GM21619 (cell line): ENCODE results near the gene LIFR.
"Not testable (repeated sequence)": the region's sequence is repeated elsewhere in the genome, so short reads cannot be mapped to it uniquely, and the experiment has no call there.

ENCODE experiments used
- ATAC-seq: cut with Tn5 transposase; IDR thresholded peaks from one replicate; pipeline ENCODE4 v1.9.1; 2021; ENCODE audit not compliant: unreplicated experiment

The LIFR gene, protein sequence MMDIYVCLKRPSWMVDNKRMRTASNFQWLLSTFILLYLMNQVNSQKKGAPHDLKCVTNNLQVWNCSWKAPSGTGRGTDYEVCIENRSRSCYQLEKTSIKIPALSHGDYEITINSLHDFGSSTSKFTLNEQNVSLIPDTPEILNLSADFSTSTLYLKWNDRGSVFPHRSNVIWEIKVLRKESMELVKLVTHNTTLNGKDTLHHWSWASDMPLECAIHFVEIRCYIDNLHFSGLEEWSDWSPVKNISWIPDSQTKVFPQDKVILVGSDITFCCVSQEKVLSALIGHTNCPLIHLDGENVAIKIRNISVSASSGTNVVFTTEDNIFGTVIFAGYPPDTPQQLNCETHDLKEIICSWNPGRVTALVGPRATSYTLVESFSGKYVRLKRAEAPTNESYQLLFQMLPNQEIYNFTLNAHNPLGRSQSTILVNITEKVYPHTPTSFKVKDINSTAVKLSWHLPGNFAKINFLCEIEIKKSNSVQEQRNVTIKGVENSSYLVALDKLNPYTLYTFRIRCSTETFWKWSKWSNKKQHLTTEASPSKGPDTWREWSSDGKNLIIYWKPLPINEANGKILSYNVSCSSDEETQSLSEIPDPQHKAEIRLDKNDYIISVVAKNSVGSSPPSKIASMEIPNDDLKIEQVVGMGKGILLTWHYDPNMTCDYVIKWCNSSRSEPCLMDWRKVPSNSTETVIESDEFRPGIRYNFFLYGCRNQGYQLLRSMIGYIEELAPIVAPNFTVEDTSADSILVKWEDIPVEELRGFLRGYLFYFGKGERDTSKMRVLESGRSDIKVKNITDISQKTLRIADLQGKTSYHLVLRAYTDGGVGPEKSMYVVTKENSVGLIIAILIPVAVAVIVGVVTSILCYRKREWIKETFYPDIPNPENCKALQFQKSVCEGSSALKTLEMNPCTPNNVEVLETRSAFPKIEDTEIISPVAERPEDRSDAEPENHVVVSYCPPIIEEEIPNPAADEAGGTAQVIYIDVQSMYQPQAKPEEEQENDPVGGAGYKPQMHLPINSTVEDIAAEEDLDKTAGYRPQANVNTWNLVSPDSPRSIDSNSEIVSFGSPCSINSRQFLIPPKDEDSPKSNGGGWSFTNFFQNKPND

DNA sequence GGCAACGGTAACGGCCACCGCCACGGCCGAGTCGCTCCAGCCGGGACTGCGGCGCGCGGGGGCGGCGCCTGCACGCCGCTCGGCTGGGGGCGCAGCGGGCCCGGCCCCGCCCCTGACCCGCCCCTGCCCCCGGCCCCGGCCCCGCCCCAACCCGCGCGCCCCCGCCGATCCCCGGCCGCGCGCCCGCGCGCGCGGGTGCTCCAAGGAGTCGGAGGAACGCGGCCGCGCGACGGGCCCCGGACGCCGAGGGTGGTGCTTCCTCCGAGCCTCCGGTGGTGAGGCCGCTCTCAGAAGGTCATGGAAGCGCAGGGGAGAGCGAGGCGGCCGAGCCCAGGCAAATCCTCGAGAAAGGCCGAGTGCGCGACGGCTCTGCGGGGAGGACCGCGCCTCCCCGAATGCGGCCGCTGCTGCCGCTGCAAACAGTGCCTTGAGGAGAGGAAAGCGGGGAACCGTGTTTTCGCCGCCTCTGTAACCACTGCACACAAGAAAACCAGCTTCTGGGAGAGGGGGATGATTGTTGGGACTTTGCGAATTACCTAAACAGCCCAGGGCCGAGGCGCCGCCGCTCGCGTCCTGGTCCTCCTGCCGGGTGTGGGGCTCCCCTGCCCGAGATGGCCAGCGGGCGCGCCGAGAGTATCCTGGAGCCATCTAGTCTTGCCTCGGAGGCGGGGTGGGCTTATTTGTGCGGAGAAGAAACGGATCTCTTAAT, at the start of gene LIFR:
TSS of gene LIFR (minus strand) at position 48 of the 709 bp plus-strand sequence. CDS start 25,999 bp downstream, outside the sequence.
- ATAC-seq, result peak; percentile 56

DNA sequence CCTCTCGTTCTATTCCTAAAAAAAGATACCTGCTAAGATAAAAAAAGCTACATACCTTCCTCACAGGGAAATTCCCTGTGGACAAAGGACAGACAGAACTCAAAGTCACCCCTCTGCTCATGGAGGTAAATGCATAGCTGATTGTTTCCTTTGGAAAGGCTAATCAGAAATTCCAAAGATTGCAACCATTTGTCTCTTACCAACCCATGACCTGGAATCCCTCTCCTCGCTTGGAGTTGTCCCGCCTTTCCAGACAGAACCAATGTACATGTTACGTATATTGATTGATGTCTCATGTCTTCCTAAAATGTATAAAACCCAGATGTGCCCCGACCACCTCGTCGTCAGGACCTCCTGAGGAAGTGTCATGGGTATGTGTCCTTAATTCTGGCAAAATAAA, 49.2 kb upstream of the LIFR start:
- no peak for ATAC-seq

DNA sequence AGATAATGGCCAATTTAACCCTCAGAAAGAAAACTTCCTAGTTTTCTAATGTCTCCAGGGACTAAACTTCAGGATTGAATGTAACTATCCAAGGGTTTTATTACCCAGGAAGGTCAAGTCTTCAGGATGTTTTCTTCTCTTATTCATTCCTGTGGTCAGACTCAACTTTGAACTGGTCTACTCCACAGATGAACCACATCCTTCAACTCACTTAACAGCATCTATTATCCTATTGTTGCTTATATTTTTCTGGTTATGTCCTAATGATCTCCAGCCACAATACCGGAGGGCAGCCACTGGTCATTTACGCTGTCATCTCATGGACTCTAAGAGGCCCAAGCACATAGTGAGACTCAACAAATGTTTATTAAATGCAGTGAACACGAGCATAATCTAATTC, 47.2 kb upstream of the LIFR start:
- ATAC-seq, result no peak

DNA sequence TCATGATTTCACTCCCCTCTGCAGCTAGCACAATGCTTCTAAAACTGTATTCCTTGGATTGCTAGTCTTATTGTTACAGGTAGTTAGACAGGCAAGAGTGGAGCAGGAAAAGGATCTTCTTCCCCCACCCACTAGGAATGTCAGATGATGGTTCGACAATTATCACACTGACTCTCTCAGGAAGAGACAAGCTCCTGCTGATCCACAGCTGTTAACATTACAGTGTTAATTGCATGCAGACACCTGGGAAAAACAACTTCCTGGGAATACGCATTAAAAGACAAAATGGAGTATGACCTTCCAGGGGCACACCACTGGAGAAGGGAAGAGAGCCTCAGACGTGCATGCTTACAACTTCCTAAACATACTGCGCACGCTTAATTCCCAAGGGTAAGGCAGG, 46.2 kb upstream of the LIFR start:
- ATAC-seq, result no peak

DNA sequence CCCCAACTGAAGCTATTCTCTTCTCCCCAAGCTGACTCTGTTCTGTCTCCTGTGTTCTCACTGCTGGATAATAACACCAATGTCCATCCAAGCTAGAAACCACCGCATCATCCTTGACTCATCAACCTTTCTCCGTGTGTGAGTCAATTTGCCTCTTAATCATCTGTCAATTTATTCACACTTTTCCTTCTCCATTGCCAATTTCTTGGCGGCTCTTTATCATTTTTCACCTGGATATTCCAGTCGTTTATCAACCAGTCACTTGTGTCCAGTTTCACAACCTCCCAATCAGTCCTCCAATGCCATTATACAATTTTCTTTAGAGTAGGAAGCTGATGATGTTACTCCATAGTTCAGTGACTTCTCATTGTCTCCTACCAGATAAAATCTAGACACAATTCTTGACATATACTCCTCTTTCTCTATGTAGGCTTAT, 45.4 kb upstream of the LIFR start:
- ATAC-seq, result no peak

DNA sequence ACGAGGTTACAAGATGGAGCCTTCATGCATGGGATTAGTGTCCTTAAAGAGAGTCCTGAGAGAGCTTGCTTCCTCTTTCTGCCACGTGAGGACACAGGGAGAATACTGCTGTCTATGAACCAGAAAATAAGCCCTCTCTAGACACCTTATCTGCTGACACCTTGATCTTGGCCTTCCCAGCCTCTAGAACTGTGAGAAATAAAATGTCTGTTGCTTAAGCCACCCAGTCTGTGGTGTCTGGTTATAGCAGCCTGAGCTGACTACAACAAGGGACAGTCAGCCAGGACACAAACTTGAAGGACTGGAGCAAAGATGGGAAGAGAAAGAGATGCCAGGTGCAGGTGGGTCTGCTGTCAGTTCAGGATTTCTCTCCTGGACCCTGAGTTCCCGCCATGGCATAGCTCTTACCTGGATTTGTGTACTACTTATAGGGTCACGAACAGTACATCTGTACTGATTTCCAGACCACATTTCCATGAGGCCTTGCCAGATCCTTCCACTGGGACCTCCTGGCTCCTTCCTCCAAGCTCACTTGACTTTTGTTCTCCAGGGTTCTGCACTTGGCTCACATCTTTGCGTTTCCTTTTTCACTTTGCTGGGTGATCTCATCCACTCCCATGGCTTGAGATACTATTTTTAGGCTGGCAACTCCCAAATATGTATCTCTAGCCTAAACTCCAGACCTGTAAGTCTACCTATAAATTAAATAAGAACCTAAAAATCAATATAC, 44.9 kb upstream of the LIFR start:
- no peak for ATAC-seq

DNA sequence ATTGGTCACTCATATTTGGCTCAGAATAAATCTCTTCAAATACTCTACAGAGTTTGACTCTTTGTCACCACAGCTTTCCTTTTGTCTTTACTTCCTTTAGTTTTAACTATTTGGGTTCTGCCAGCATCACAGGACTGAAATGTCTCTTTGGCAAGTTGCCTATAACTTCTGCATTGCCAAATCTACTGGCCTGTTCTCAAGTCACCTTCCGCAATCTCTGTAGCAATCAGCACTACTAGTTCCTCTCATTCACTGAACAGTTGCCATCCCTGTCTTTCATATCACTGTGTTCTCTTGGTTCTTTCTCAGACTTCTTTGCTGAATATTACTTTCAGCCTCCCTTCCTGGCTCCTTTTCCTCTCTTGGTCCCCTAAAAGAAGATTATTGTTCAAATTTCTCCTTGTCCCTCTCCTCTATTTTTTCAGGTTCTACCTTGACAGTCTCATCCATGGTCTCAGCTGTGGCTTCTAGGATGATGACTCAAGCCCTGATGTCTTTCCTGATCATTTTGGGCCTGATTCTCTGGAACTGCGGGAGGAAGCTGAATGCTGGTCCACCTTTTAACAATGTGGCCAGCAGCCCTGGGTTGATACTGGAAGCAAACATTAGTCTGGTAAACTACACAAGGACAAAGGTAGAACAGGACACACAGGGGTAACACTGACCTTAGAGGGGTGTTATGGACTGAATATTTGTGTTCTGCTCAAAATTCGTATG, 44.0 kb upstream of the LIFR start:
- ATAC-seq, result no peak

DNA sequence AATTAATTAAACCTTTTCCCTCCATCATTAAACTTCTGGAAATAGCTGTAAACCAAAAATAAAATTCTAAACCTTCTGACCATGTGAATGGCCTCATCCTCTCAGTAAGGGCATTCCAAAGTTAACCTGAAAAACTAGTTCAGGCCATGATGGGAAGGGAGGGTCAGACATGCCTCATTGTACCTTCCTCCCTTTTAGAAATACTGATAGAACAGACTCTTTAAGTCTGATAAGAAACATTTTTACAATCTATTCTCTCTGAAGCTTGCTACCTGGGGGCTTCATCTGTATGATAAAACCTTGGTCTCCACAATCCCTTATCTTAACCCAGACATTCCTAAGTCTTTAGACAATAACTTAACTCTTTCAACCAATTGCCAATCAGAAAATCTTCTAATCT, 43.3 kb upstream of the LIFR start:
- not testable (repeated sequence) for ATAC-seq

DNA sequence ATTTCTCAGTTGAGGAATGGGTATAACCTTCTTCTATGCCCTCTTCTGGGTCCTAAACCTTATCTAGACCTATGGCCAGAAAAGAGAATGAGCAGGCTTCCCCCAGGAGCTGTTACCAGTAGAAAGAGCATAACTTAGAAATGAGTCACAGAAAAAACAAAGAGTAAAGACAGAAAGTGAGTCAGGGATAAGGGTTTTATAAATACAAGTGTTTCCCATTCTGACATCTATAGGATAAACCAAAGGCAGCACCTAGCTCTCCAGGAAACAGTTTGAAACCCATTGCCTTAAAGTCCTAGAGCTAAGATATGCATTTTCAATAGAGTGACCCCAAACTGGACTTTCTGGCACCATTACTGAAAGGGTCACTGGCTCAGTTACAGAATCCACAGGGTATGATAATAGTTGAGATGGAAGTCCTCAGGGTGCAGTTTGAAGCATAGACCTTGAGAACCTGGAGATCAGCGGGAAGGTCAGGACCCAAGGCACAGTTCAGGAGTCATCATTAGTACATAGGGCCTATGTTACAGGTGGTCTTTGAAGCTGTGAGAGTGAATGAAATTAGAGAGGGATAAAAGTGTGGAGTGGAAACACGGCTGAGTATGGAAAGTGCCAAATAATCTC, 42.7 kb upstream of the LIFR start:
- no peak for ATAC-seq

DNA sequence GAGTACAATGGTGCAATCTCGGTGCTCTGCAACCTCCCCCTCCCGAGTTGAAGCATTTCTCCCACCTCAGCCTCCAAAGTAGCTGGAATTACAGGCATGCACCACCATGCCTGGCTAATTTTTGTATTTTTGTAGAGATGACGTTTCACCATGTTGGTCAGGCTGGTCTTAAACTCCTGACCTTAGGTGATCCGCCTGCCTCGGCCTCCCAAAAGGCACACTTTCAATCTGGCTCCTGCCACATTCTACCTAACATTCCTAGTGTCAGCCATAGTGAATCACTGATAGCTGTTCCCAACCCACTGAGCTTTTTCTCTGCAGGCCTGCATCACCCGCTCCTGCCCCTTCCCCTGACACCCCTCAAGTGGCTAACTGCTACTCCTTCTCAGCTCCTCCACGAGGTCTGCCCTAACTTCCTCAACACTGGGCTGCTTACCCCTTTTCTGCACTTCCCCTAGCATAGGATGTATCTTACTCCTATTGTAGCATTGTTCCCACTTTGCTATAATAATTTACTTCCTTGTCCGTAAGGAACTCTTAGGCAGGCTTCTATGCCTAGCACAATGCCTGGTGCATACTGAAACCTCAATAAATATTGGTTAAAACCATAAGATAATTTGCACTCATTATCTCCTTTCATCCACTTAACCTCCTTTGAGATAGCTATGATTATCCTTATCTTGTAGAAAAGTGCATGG, 42.0 kb upstream of the LIFR start:
- ATAC-seq, result no peak

DNA sequence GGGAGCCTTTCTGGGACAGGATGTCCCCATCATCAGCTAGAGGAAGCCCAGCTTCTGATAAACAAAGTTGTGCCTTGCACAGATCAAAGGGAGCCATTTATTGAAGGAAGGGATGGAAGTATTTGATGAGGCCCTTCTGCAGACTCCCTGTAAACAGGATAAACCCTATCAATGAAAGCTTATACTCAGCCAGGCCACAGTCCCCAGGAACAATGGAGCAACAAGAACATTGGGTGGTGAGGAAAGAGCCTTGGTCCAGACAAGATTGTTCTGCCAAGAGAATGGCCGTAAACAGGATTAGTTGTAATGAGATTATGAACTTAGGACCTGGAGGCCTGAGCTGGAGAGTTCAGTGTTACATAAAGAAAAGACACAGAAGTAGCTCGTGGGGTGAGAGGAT, 40.5 kb upstream of the LIFR start:
- ATAC-seq, result no peak

DNA sequence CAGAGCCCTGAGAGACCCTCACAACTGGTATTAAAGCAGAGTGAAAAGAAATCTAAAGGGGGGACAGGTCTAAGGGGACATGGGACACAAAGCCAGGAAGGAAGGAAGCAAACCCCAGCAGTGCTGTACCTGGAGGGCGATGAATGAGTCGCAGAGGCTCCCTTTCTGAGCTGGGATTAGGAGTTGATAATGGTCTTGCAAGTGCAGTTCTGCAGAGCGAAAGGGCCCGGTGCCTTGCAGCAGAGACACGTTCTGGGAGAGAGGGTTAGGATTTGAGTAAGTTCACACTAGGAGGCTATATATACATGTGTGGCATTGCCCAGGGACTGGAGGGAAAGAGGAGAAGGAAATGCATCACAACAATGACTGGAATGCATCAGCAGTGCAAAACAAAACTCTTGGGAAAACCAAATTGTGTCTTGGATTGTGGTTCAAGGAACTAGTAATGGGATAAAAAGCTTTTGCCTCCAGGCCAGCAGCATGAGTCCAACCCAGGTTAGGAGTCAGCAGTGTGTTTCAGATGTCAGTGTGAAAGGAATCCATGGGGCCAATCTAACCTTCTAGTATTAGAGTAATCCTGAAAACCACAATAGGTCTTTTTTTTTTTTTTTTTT, 38.8 kb upstream of the LIFR start:
- ATAC-seq, result no peak

DNA sequence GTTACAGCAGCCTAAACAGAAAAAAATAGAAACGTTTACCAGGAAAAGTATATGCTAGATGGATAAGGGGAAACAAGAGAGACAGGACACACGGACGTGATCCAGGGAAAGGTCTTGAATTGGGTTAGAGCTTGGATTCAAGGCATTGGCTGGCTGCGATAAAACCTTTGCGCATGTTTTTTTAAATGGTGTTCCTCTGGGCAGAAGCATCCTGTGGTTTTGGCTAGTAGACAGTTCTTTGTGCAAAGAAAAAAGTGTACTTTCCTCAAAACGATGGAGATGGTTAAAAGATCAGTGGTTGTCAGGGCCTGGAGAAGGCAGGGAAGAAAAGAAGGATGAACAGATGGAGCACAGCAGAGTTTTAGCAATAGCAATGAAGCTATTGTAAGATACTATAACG, 37.5 kb upstream of the LIFR start:
- no peak for ATAC-seq

DNA sequence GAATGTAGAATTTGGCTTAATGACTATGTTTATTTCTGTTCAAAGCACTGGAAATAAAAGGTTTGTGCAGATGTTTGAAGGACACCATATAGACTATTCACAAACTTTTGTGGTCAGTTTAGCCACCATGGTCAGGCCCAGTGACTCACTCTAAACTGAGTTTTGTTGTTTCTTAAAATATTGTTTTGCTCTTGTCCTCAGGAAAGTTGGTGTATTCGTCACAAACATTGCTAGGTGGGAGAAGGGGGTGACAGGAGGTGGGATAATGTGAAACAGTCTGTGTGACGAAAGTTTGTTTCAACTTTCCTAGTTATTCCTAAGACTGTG, 35.0 kb upstream of the LIFR start:
- ATAC-seq, result no peak

DNA sequence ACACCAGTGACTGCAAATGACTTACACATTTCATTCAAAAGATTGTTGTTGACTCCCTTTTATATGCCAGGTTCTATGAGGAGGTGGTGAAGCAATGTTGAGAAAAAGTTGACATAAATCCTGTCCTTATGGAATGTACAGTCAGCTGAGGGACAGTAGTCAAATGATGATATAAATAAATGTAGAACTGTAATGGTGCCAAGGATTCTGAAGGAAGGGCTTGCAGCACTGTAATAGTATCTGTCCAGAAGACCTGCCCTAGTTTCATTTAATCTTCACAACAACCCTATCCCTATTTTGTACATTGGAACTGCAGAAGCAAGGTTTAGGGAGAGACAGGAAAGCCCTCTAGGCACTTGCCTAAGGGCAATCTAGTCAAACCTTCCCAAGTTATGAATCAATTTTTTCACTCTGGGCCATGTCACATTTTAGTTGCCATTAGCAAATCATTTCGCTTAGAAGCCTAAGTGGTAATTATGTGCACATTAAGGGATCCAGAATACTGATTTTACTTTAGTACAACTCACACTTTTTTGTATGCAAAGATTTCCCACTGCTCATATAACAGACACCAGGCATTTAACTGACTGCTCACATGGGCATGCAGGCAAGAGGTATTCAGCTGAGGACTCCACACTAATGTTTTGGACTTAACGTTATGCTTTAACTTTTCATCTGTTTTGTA, 34.5 kb upstream of the LIFR start:
- no peak for ATAC-seq

DNA sequence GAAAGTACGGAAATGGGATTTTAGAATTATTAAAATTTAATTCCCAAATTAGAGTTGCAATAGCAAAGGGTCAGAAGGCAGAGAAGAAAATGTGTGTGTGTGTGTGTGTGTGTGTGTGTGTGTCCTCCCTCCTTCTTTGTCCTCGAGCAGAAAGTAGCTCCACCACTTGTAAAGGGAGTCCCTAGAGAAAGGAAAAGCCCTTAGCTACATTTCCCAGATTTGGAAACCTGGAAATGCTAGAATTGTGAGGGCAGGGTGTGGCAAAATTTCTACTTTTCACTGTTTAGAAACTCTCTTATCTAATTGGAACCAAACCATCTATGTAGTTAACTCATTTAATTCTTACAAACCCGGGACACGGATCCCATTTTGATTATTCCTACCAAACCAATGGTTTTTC, 33.2 kb upstream of the LIFR start:
- ATAC-seq, result no peak

DNA sequence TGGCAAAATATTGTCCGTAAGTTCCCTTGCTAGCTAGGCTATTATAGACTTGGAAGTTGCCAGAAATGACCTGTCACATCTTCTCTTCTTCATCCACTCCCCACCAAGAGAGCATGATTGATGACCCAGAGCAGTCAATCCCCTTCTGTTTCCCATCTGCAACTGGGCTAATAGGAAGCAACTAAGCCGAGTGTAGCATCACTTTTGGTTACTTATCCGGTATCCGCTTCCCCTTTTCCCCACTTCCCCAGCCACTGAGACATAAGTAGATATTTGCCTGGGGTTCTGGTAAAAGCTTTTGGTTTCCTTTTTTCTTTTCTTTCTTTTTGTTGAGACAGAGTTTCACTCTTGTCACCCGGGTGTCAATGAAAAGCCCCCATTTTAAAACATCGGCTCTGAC, 29.4 kb upstream of the LIFR start:
- no peak for ATAC-seq

DNA sequence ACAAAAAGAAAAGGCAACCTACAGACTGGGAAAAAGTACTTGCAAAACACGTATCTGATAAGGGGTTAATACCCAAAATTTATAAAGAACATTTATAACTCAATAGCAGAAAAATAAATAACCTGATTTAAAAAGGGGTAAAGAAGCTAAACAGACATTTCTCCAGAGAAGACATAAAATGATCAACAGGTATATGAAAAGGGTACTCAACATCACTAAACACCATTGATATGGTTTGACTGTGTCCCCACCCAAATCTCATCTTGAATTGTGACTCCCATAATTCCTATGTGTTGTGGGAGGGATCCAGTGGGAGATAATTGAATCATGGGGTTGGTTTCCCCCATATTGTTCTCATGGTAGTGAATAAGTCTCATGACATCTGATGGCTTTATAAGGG, 27.1 kb upstream of the LIFR start:
- ATAC-seq, result no peak
